ENCODE measurements around the gene TBL1XR1. TPM values are rescaled to one million over a fixed set of nuclear protein-coding genes. Genes with fewer than 3 reads are reported as not detected.

TBL1XR1 gene
- total RNA-seq, 1 donor from 2014 or later = 102 TPM

DNA sequence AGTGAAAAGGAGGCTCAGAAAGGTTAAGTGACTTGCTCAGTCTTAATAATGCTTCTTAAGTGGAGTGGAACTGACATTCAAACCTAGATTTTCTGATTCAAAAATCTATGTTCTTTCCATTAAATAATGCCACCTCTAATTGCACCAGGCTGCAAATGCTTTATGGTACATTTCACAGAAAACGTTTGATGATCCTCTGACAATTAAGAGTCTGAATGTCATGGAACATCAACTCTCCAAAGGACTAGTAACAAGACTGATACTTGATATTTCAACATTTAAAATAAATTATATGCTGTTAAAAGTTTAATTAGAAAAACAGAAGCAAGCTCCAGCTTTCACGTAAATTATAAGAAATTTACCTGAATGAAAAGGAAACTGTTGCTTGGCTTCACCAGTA lies 151.5 kb downstream of the TBL1XR1 start:
- Histone ChIP-seq H3K27ac (replicated peaks) (no peak overlapping the region), H3K27me3 (ENCODE audit: low read depth) (no peaks in the 10 kb centered on the region), H3K36me3 (peaks cover 67% of the 10 kb centered on the region), H3K4me3 (no peak overlapping the region), H3K4me1 (peaks cover 20% of the 10 kb centered on the region), H3K9me3 (replicated peaks) (no peaks in the 10 kb centered on the region)
- no peak for DNase-seq
- intact Hi-C loops (cut with micrococcal nuclease) = loop anchor here (10.0 kb wide), 1 partner anchor 1279 kb away; no protein-coding TSS in a partner anchor
- TF ChIP-seq, protein P1, sequence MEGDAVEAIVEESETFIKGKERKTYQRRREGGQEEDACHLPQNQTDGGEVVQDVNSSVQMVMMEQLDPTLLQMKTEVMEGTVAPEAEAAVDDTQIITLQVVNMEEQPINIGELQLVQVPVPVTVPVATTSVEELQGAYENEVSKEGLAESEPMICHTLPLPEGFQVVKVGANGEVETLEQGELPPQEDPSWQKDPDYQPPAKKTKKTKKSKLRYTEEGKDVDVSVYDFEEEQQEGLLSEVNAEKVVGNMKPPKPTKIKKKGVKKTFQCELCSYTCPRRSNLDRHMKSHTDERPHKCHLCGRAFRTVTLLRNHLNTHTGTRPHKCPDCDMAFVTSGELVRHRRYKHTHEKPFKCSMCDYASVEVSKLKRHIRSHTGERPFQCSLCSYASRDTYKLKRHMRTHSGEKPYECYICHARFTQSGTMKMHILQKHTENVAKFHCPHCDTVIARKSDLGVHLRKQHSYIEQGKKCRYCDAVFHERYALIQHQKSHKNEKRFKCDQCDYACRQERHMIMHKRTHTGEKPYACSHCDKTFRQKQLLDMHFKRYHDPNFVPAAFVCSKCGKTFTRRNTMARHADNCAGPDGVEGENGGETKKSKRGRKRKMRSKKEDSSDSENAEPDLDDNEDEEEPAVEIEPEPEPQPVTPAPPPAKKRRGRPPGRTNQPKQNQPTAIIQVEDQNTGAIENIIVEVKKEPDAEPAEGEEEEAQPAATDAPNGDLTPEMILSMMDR (IDR thresholded peaks at IDR 0.05; ENCODE audit: borderline replicate concordance) = no peak

DNA sequence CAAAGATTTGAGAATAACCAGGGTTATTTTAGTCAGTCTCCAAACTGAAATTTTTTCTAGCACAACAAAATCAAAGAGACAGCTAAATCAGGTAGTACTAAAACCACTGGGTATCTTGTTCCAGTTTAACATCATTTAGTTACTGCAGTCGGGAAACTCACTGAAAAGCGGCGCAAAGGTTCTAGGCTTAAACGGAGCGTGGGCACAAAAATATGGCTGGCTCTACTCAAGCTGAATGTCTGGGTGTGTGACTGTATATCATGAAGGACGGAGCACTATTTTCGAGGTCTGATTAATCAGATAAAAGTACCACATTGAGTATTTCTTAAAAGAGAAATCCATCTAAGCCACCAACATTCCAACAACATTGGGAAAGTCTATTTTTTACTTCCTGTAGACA lies 152.1 kb downstream of the TBL1XR1 start:
- TF ChIP-seq, protein P1 (IDR thresholded peaks at IDR 0.05; ENCODE audit: borderline replicate concordance) = no peak
- H3K9me3 ChIP-seq (replicated peaks) = no peaks in the 10 kb centered on the region
- DNase-seq = no peak
- peaks cover 67% of the 10 kb centered on the region for H3K36me3 ChIP-seq
- intact Hi-C loops (cut with micrococcal nuclease) = loop anchor here (10.0 kb wide), 1 partner anchor 1280 kb away; no protein-coding TSS in a partner anchor
- no peaks in the 10 kb centered on the region for H3K27me3 ChIP-seq (ENCODE audit: low read depth)
- peaks cover 21% of the 10 kb centered on the region for H3K4me1 ChIP-seq
- H3K4me3 ChIP-seq = no peak overlapping the region
- no peak overlapping the region for H3K27ac ChIP-seq (replicated peaks)

DNA sequence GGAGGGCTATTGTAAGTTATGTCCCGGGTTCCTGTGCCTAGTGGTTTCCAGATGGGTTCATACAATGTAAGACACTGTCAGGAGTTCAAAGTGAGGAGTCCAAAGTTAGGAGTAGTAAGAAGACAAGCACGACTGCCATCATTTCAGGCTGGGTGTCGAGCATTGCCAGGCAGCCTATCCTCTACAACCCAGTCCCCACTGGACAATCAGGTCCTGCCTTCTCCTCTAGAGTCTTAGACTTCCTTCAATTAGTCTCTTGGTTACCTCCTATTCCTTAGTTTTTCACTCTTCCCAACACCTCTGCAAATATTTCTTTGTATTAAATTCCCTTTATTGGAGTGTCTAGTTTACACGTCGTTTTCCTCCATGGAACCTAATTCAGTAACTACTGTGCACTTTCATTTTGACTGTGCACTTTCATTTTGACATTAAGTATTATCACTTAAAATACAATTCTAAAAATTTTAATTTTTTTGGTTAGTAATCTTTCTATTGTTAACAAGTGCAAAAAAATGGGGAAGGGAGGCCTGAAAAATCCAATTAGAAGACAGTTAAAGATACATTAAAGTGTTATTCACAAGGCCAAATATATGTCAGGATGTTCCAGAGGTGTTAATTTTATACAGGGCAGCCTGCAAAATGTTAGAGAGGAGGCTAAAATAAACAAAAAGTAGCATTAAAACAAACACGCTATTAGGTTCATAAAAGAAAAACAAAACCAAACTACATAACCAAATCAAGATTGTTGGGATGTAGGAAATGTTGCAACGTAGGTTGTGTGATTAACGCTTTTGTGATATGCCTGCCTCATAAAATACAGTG lies 155.3 kb downstream of the TBL1XR1 start:
- Histone ChIP-seq H3K27me3 (ENCODE audit: low read depth) (no peaks in the 10 kb centered on the region), H3K4me1 (peaks cover 45% of the 10 kb centered on the region), H3K9me3 (replicated peaks) (no peaks in the 10 kb centered on the region), H3K36me3 (peaks cover 52% of the 10 kb centered on the region), H3K4me3 (no peak overlapping the region), H3K27ac (replicated peaks) (peak overlapping the region; percentile 63)
- TF ChIP-seq, protein P1 (IDR thresholded peaks at IDR 0.05; ENCODE audit: borderline replicate concordance) = no peak
- DNase-seq = no peak
- intact Hi-C loops (cut with micrococcal nuclease) = loop anchor here (10.0 kb wide), 1 partner anchor 1283 kb away; no protein-coding TSS in a partner anchor

DNA sequence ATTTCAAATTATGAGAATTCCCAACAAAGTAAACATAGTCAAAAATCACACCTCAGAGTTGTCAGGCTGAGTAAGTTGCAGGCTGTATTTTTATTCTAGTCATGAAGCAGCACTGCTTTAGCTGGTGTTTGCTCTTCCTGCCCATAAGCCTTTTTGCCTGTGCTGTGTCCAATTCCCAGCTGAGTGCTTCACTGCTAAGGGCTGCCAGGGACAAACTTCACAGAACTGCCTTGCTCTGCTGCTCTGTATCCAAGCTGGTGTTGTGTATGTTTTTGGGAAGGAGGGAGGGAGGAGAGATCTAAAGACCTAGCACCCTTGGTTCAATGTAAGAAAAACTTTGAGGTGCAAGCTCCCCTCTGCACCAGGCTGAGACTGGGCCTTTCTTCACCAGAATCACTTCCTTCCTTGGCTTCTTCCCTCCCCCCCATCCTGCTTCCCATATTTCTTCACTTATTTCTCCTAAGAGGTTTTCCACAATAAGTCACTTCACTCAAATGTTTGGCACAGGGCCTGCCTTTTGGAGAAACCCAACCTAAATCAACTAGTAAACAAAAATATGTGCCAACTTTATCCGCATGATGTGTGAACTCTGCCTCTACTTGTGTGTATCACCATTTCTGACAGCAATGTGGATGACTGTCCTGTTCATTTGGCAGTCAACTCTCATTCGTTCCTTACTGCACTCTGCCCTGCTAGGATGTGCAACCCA lies 156.1 kb downstream of the TBL1XR1 start:
- Histone ChIP-seq H3K27ac (replicated peaks) (peak overlapping the region; percentile 63), H3K36me3 (peaks cover 52% of the 10 kb centered on the region), H3K9me3 (replicated peaks) (no peaks in the 10 kb centered on the region), H3K27me3 (ENCODE audit: low read depth) (no peaks in the 10 kb centered on the region), H3K4me3 (no peak overlapping the region), H3K4me1 (peaks cover 48% of the 10 kb centered on the region)
- no peak for DNase-seq
- intact Hi-C loops (cut with micrococcal nuclease) = loop anchor here (10.0 kb wide), 1 partner anchor 1284 kb away; no protein-coding TSS in a partner anchor
- TF ChIP-seq, protein P1 (IDR thresholded peaks at IDR 0.05; ENCODE audit: borderline replicate concordance) = no peak

DNA sequence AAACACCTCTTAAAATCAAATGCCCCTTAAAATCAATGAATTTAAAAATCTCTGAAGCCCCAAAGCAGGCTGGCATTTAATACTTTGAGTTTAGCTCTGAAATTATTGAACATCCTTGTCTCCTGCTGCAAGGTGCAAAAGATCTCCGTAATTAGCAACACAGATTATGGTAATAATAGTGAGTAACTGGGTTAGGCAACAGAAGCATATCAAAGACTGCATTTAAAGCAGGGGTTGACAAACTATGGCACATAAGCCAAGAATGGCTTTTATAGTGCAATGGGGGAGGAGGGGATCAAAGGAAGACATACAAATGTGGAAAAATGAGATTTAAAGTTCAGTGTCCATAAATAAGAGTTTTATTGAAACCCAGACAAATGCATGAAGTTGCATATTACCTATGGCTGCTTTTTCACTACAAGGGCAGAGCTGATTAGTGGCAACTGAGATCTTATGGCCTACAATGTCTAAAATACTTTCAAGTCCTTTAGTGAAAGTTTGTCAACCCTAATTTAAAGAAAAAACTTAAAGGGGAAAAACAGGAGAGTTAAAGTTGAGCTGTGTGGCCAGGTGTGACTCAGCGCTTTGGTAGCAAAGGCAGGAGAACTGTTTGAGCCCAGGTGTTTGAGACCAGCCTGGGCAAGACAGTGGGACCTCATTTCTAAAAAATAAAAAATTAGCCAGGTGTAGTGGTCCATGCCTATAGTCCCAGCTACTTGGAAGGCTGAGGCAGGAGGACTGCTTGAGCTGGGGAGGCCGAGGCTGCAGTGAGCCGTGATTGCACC lies 157.6 kb downstream of the TBL1XR1 start:
- Histone ChIP-seq H3K9me3 (replicated peaks) (no peaks in the 10 kb centered on the region), H3K4me3 (no peak overlapping the region), H3K27ac (replicated peaks) (peak overlapping the region; percentile 63), H3K27me3 (ENCODE audit: low read depth) (no peaks in the 10 kb centered on the region), H3K4me1 (peaks cover 48% of the 10 kb centered on the region), H3K36me3 (peaks cover 42% of the 10 kb centered on the region)
- DNase-seq = no peak
- TF ChIP-seq, protein P1 (IDR thresholded peaks at IDR 0.05; ENCODE audit: borderline replicate concordance) = no peak
- intact Hi-C loops (cut with micrococcal nuclease) = loop anchor here (10.0 kb wide), 1 partner anchor 1285 kb away; no protein-coding TSS in a partner anchor

All from left ventricle myocardium inferior (tissue), 1 donor.